Fibroblast of the aortic adventitia (primary cell): ENCODE results near the gene RBP2. TPM values are rescaled to one million over a fixed set of nuclear protein-coding genes. Genes with fewer than 3 reads are reported as not detected.

Experiments
- DNase-seq: peaks from one replicate; pipeline ENCODE4 v3.0.0-alpha.2; 2010; ENCODE audit warnings: low read depth
- H3K4me3 ChIP-seq: 2 replicates; pipeline ENCODE4 v1.5.1; 2011; ENCODE audit warnings: low read depth, mild to moderate bottlenecking, control low read depth, low read length, moderate library complexity
- CTCF ChIP-seq: IDR thresholded peaks from 2 replicates; pipeline ENCODE4 v1.5.1; 2011; ENCODE audit warnings: mild to moderate bottlenecking, low read length, control low read depth, inconsistent platforms; ENCODE audit not compliant: insufficient read depth
- total RNA-seq: library from RNA; depleted of rRNA; stranded (reverse); fragments of >200 nt; gene quantifications from 2 replicates; pipeline ENCODE4 v1.2.3, GENCODE V29; 2012; ENCODE audit warnings: low replicate concordance

The RBP2 gene
- total RNA-seq, 1 donor: not detected

- no peak overlapping the region for H3K4me3 ChIP-seq
- DNase-seq: no peak
- no peak for TF ChIP-seq CTCF
Observed at GRCh38 chr3:139440639-139441556, 35.4 kb downstream of the RBP2 start.

DNA sequence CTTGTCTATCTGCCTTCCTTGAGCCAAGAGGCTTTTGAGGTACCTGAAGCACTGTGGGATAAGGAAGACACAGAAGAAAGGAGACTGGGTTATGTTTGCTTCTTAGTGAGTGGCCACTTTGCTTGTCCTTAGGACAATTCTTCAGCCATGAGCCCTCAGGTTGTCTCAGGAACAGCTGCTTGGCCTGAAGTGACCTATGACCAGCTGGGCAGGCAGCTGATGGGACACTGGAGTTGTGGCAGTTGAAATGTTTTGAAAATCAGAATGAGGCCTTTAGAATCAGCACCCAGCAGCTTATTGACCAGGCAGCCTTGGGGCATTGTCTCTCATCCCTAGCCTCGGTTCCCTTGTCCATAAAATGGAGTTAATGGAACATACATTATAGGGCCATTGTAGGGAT, 37.0 kb downstream of the RBP2 start:
- TF ChIP-seq CTCF: no peak
- DNase-seq: no peak
- H3K4me3 ChIP-seq: no peak overlapping the region

DNA sequence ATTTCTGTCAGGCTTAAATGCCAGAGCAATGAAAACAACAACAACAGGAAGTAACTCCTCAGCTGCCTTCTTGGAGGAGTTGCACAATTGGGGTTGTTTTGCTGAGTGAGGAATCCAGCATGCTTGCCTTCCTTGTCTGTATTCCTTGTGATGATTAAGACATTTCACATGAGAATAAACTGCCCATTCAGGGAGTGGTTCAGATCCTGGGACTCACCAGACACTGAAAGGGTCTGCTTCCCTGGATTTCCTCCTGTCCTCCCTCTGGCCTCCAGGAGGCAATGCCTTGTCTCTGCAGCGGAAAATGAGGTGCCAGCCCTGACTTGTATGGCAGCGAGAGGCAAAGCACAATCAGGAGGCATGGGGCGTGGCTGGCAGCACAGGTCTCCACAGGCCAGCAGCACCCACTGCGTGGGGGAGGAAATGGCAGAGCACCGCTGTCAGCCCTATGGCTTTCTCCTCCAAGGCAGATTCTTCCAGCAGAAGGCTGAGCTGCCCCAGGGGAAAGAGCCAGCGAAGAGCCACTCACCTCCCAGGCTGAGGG, 41.5 kb downstream of the RBP2 start:
- no peak overlapping the region for H3K4me3 ChIP-seq
- TF ChIP-seq CTCF: no peak
- DNase-seq: peak; percentile 7

- DNase-seq: no peak
- no peak overlapping the region for H3K4me3 ChIP-seq
- TF ChIP-seq CTCF: no peak
Observed at GRCh38 chr3:139434228-139434627, 42.1 kb downstream of the RBP2 start.

DNA sequence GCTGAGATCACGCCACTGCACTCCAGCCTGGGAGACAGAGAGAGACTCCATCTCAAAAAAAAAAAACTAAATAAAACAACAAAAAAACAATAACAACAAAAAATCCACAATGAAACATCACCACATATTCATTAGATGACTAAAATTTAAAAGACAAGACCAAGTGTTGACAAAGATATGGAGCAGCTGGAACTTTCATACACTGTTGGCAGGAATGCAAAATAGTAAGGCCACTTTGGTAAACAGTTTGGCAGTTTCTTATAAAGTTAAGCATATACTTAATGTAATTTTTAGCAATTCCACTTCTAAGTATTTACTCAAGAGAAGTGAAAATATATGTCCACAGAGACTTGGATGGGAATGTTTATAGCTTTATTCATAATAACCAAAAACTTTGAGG, 43.2 kb downstream of the RBP2 start:
- DNase-seq: no peak
- TF ChIP-seq CTCF: no peak
- no peak overlapping the region for H3K4me3 ChIP-seq

GRCh38 chr3:139430493-139430892, 45.8 kb downstream of the RBP2 start:
- no peak overlapping the region for H3K4me3 ChIP-seq
- no peak for DNase-seq
- TF ChIP-seq CTCF: no peak
